OCI-LY1 (cell line): ENCODE results near the gene KLF7.

Experiments
- H2AFZ ChIP-seq: fragments of 200-600 bp; sonication (generic), shearing (Covaris generic); 2 replicates; pipeline ENCODE4 v1.6.0; 2014; ENCODE audit warnings: antibody characterized with exemption, mild to moderate bottlenecking, low read length
- H3F3A ChIP-seq: fragments of 200-600 bp; sonication (generic), shearing (Covaris generic); 2 replicates; pipeline ENCODE4 v1.6.0; 2014; ENCODE audit warnings: mild to moderate bottlenecking, antibody characterized with exemption, low read length, moderate library complexity; ENCODE audit not compliant: insufficient read depth
- H3K27ac ChIP-seq: fragments of 200-600 bp; sonication (generic); 2 replicates; pipeline ENCODE4 v1.5.1; 2014; ENCODE audit warnings: low read length, mixed run types, mild to moderate bottlenecking, low read depth; ENCODE audit not compliant: poor library complexity, severe bottlenecking
- H3K27me3 ChIP-seq: fragments of 200-600 bp; sonication (generic); 2 replicates; pipeline ENCODE4 v1.6.0; 2014; ENCODE audit warnings: antibody characterized with exemption, mild to moderate bottlenecking, low read length, moderate library complexity; ENCODE audit not compliant: insufficient read depth
- H3K36me3 ChIP-seq: fragments of 200-600 bp; sonication (generic); 2 replicates; pipeline ENCODE4 v1.6.1; 2014; ENCODE audit warnings: mild to moderate bottlenecking, antibody characterized with exemption, low read length, moderate library complexity, mixed read lengths; ENCODE audit not compliant: insufficient read depth
- H3K4me1 ChIP-seq: fragments of 200-600 bp; sonication (generic); 2 replicates; pipeline ENCODE4 v1.5.1; 2014; ENCODE audit warnings: mild to moderate bottlenecking, low read length, moderate library complexity; ENCODE audit not compliant: insufficient read depth, severe bottlenecking
- H3K4me2 ChIP-seq: fragments of 200-600 bp; sonication (generic), shearing (Covaris generic); 2 replicates; pipeline ENCODE4 v1.6.1; 2014; ENCODE audit warnings: low read length
- H3K4me3 ChIP-seq: fragments of 200-600 bp; sonication (generic); 2 replicates; pipeline ENCODE4 v1.5.1; 2014; ENCODE audit warnings: low read length, low read depth, mild to moderate bottlenecking, mixed read lengths; ENCODE audit not compliant: poor library complexity, severe bottlenecking
- H3K79me2 ChIP-seq: fragments of 200-600 bp; shearing (Covaris generic); 2 replicates; pipeline ENCODE4 v1.6.1; 2016; ENCODE audit warnings: mixed run types, low read length, mixed read lengths; ENCODE audit not compliant: insufficient read depth
- H3K9ac ChIP-seq: fragments of 200-600 bp; sonication (generic), shearing (Covaris generic); 2 replicates; pipeline ENCODE4 v1.6.1; 2014; ENCODE audit warnings: mild to moderate bottlenecking, low read length, mixed read lengths
- H3K9me2 ChIP-seq: fragments of 200-600 bp; sonication (generic), shearing (Covaris generic); 2 replicates; pipeline ENCODE4 v1.6.1; 2014; ENCODE audit warnings: low read depth, mild to moderate bottlenecking, low read length, mixed read lengths
- H3K9me3 ChIP-seq: fragments of 200-600 bp; shearing (Covaris generic); 2 replicates; pipeline ENCODE4 v1.6.1; 2014; ENCODE audit warnings: low read length, mixed read lengths
- H4K20me1 ChIP-seq: fragments of 200-600 bp; sonication (generic), shearing (Covaris generic); 2 replicates; pipeline ENCODE4 v1.6.0; 2016; ENCODE audit warnings: mild to moderate bottlenecking, low read length; ENCODE audit not compliant: insufficient read depth
- CTCF ChIP-seq: fragments of 200-600 bp; sonication (generic), shearing (Covaris generic); IDR thresholded peaks from 2 replicates; pipeline ENCODE4 v1.5.1; 2017; ENCODE audit warnings: mild to moderate bottlenecking, antibody characterized with exemption, low read length, moderate library complexity, mixed read lengths
- EZH2 ChIP-seq: fragments of 200-600 bp; sonication (generic), shearing (Covaris generic); IDR thresholded peaks from 2 replicates; pipeline ENCODE4 v1.8.0; 2017; ENCODE audit warnings: borderline replicate concordance, mixed run types, mild to moderate bottlenecking, antibody characterized with exemption, low read length, moderate library complexity, mixed read lengths

KLF7 gene

GRCh38 chr2:207066791-207067460, 98.8 kb downstream of the KLF7 start:
- no peak overlapping the region for H3K4me3 ChIP-seq
- TF ChIP-seq EZH2: no peak
- no peak for TF ChIP-seq CTCF
- no peaks in the 10 kb centered on the region for H3F3A ChIP-seq
- H3K9me3 ChIP-seq: no peaks in the 10 kb centered on the region
- no peak overlapping the region for H3K9ac ChIP-seq
- H3K36me3 ChIP-seq: no peaks in the 10 kb centered on the region
- no peak overlapping the region for H3K27ac ChIP-seq
- H3K4me2 ChIP-seq: no peak overlapping the region
- no peaks in the 10 kb centered on the region for H4K20me1 ChIP-seq
- no peaks in the 10 kb centered on the region for H3K4me1 ChIP-seq
- no peak overlapping the region for H2AFZ ChIP-seq
- H3K27me3 ChIP-seq: 0 out of 2 replicates have a peak, but pooled peaks cover 3% of the 10 kb centered on the region
- H3K79me2 ChIP-seq: no peaks in the 10 kb centered on the region
- H3K9me2 ChIP-seq: no peaks in the 10 kb centered on the region

DNA sequence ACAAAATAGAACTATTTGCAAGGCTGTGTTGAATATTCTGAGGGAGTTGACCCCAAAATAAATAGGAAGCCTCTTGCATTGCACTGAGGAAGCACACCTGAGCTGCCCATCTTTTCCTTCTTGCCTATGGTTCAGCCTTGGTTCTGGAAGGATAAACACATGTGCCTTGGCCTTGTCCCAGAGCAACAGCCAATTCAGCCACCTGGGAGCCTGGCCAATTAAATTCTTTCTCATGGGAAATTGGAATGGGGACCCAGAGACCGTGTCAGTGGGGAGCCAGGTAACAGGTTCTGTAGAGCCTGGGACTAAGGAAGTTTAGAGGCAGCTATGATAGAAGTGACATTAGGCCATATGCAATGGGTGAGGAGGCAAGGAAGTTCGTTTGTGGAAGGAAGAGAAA, 99.6 kb downstream of the KLF7 start:
- H3K9me2 ChIP-seq: no peaks in the 10 kb centered on the region
- no peak overlapping the region for H2AFZ ChIP-seq
- TF ChIP-seq CTCF (no peak), EZH2 (no peak)
- no peaks in the 10 kb centered on the region for H3K27me3 ChIP-seq
- no peaks in the 10 kb centered on the region for H3F3A ChIP-seq
- no peaks in the 10 kb centered on the region for H3K9me3 ChIP-seq
- no peaks in the 10 kb centered on the region for H4K20me1 ChIP-seq
- no peak overlapping the region for H3K9ac ChIP-seq
- H3K4me2 ChIP-seq: no peak overlapping the region
- no peaks in the 10 kb centered on the region for H3K79me2 ChIP-seq
- no peaks in the 10 kb centered on the region for H3K36me3 ChIP-seq
- H3K27ac ChIP-seq: no peak overlapping the region
- no peak overlapping the region for H3K4me3 ChIP-seq
- no peaks in the 10 kb centered on the region for H3K4me1 ChIP-seq

- H3K9me3 ChIP-seq: no peaks in the 10 kb centered on the region
- no peaks in the 10 kb centered on the region for H3K79me2 ChIP-seq
- H4K20me1 ChIP-seq: no peaks in the 10 kb centered on the region
- no peaks in the 10 kb centered on the region for H3K4me1 ChIP-seq
- H3K9ac ChIP-seq: no peak overlapping the region
- no peak overlapping the region for H3K27ac ChIP-seq
- no peak overlapping the region for H3K4me2 ChIP-seq
- H3K36me3 ChIP-seq: no peaks in the 10 kb centered on the region
- H3F3A ChIP-seq: no peaks in the 10 kb centered on the region
- H3K4me3 ChIP-seq: no peak overlapping the region
- H3K9me2 ChIP-seq: no peaks in the 10 kb centered on the region
- TF ChIP-seq CTCF (no peak), EZH2 (no peak)
- H3K27me3 ChIP-seq: no peaks in the 10 kb centered on the region
- no peak overlapping the region for H2AFZ ChIP-seq
Observed at GRCh38 chr2:207064128-207064690, 101.5 kb downstream of the KLF7 start.
